GM19238 (cell line): ENCODE results near the gene FEZ2.
A peak's percentile ranks its signal among the peaks of the same experiment; 100 is the strongest.

Experiments used
- DNase-seq: peaks from one replicate; pipeline ENCODE4 v3.0.0; 2011; ENCODE audit warnings: low spot score; ENCODE audit not compliant: insufficient read length

Gene FEZ2

GRCh38 chr2:36562973-36563532 is 34.9 kb downstream of the FEZ2 start:
- DNase-seq: no peak

- no peak for DNase-seq
These were observed 35.7 kb downstream of the FEZ2 start for GRCh38 chr2:36562240-36562639.

GRCh38 chr2:36561237-36561944 is 36.6 kb downstream of the FEZ2 start:
- no peak for DNase-seq

- no peak for DNase-seq
These were observed 37.2 kb downstream of the FEZ2 start for GRCh38 chr2:36560726-36561125.

GRCh38 chr2:36559221-36559942 is 38.6 kb downstream of the FEZ2 start:
- DNase-seq: no peak

GRCh38 chr2:36556842-36557241 is 41.1 kb downstream of the FEZ2 start:
- DNase-seq: no peak

- no peak for DNase-seq
These were observed 42.2 kb downstream of the FEZ2 start for GRCh38 chr2:36555789-36556188.

GRCh38 chr2:36554531-36554930 is 43.4 kb downstream of the FEZ2 start:
- DNase-seq: no peak

GRCh38 chr2:36553683-36554082 is 44.3 kb downstream of the FEZ2 start:
- DNase-seq: no peak

GRCh38 chr2:36550006-36550405 is 48.0 kb downstream of the FEZ2 start:
- DNase-seq: no peak

GRCh38 chr2:36549165-36549574 is 48.8 kb downstream of the FEZ2 start:
- DNase-seq: no peak

GRCh38 chr2:36547906-36548305 is 50.1 kb downstream of the FEZ2 start:
- no peak for DNase-seq

- no peak for DNase-seq
These were observed 52.0 kb downstream of the FEZ2 start for GRCh38 chr2:36545871-36546416.

GRCh38 chr2:36544638-36545338 is 53.2 kb downstream of the FEZ2 start:
- no peak for DNase-seq

GRCh38 chr2:36541891-36542595 is 55.9 kb downstream of the FEZ2 start:
- no peak for DNase-seq

GRCh38 chr2:36540986-36541754 is 56.8 kb downstream of the FEZ2 start:
- DNase-seq: no peak

GRCh38 chr2:36539631-36540030 is 58.3 kb downstream of the FEZ2 start:
- peak; percentile 7 for DNase-seq

GRCh38 chr2:36538335-36538734 is 59.6 kb downstream of the FEZ2 start:
- DNase-seq: no peak

- no peak for DNase-seq
These were observed 61.2 kb downstream of the FEZ2 start for GRCh38 chr2:36536776-36537175.

- DNase-seq: no peak
These were observed 62.9 kb downstream of the FEZ2 start for GRCh38 chr2:36535099-36535498.
